ENCODE measurements around the gene CFAP54. TPM values are rescaled to one million over a fixed set of nuclear protein-coding genes. Genes with fewer than 3 reads are reported as not detected.

Gene CFAP54
- total and polyA plus RNA-seq, 7 donors: 0.03 to 0.14 (median 0.08) TPM; not detected in 3

- ATAC-seq (no peak), DNase-seq (no peak)
- H3K36me3 ChIP-seq (ENCODE audit: insufficient read depth in 1 of 2, low read depth in 1 of 2): no peaks in the 10 kb centered on the region
- no peak overlapping the region for H3K4me3 ChIP-seq
- 45 to 63% (median 54%) methylated on average over 1 of the region's 1 CpG for WGBS, 3 donors
- H3K27me3 ChIP-seq (ENCODE audit: insufficient read depth in 3 of 3, low read length in 2 of 3): no peaks in the 10 kb centered on the region
- intact Hi-C loops (cut with DNase I): no loop called here
- no peaks in the 10 kb centered on the region for H3K9me3 ChIP-seq
- TF ChIP-seq, protein P1, sequence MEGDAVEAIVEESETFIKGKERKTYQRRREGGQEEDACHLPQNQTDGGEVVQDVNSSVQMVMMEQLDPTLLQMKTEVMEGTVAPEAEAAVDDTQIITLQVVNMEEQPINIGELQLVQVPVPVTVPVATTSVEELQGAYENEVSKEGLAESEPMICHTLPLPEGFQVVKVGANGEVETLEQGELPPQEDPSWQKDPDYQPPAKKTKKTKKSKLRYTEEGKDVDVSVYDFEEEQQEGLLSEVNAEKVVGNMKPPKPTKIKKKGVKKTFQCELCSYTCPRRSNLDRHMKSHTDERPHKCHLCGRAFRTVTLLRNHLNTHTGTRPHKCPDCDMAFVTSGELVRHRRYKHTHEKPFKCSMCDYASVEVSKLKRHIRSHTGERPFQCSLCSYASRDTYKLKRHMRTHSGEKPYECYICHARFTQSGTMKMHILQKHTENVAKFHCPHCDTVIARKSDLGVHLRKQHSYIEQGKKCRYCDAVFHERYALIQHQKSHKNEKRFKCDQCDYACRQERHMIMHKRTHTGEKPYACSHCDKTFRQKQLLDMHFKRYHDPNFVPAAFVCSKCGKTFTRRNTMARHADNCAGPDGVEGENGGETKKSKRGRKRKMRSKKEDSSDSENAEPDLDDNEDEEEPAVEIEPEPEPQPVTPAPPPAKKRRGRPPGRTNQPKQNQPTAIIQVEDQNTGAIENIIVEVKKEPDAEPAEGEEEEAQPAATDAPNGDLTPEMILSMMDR (IDR thresholded peaks at IDR 0.05): no peak
- H3K27ac ChIP-seq: no peak overlapping the region
- no peaks in the 10 kb centered on the region for H3K4me1 ChIP-seq
Observed at GRCh38 chr12:96749999-96750398, 260.6 kb downstream of the CFAP54 start.

- H3K27ac ChIP-seq: no peak overlapping the region
- intact Hi-C loops (cut with DNase I): no loop called here
- no peak for ATAC-seq
- no peaks in the 10 kb centered on the region for H3K4me1 ChIP-seq
- no peaks in the 10 kb centered on the region for H3K36me3 ChIP-seq (ENCODE audit: insufficient read depth in 1 of 2, low read depth in 1 of 2)
- no peaks in the 10 kb centered on the region for H3K9me3 ChIP-seq
- no peak overlapping the region for H3K4me3 ChIP-seq
- TF ChIP-seq, protein P1 (IDR thresholded peaks at IDR 0.05): no peak
- no peak for DNase-seq
- H3K27me3 ChIP-seq (ENCODE audit: insufficient read depth in 3 of 3, low read length in 2 of 3): no peaks in the 10 kb centered on the region
- 54 to 60% (median 58%) methylated on average over 4 of the region's 4 CpGs for WGBS, 3 donors
Observed at GRCh38 chr12:96751626-96752025, 262.2 kb downstream of the CFAP54 start.

DNA sequence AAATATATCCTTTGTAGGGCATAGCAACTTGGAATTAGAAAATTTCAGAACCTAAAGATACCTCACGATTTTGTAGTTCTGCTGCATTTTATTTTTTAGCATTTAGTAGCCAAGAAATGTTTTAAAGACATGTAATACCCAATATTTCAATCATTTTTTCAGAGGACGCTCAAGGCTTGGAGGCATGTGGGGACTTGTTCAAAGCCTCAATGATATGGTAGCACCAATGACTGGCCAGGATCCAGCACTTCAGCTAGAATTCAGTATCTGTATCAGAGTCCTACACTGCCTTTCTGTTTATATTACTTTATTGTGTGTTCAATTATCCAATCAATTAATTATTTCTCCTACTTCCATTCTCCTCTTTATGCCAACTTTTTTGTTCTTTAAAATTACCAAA, 262.8 kb downstream of the CFAP54 start:
- TF ChIP-seq, protein P1 (IDR thresholded peaks at IDR 0.05): no peak

GRCh38 chr12:96766232-96766631, 276.9 kb downstream of the CFAP54 start:
- no peak overlapping the region for H3K27ac ChIP-seq
- no peaks in the 10 kb centered on the region for H3K36me3 ChIP-seq (ENCODE audit: insufficient read depth in 1 of 2, low read depth in 1 of 2)
- 70 to 76% (median 71%) methylated on average over 3 of the region's 3 CpGs for WGBS, 3 donors
- no peak overlapping the region for H3K4me3 ChIP-seq
- ATAC-seq: no peak
- intact Hi-C loops (cut with DNase I): no loop called here
- no peak for DNase-seq
- H3K9me3 ChIP-seq: no peaks in the 10 kb centered on the region
- TF ChIP-seq, protein P1 (IDR thresholded peaks at IDR 0.05): no peak
- H3K4me1 ChIP-seq: no peaks in the 10 kb centered on the region
- no peaks in the 10 kb centered on the region for H3K27me3 ChIP-seq (ENCODE audit: insufficient read depth in 3 of 3, low read length in 2 of 3)

More for the DNA sequence above, 262.8 kb downstream of the CFAP54 start:
- ATAC-seq: no peak
- H3K36me3 ChIP-seq (ENCODE audit: insufficient read depth in 1 of 2, low read depth in 1 of 2): no peaks in the 10 kb centered on the region
- DNase-seq: no peak
- H3K4me1 ChIP-seq: no peaks in the 10 kb centered on the region
- H3K27ac ChIP-seq: no peak overlapping the region
- WGBS, 3 donors: 64 to 87% (median 83%) methylated on average over 2 of the region's 2 CpGs
- intact Hi-C loops (cut with DNase I): no loop called here
- H3K9me3 ChIP-seq: no peaks in the 10 kb centered on the region
- H3K4me3 ChIP-seq: no peak overlapping the region
- H3K27me3 ChIP-seq (ENCODE audit: insufficient read depth in 3 of 3, low read length in 2 of 3): no peaks in the 10 kb centered on the region

DNA sequence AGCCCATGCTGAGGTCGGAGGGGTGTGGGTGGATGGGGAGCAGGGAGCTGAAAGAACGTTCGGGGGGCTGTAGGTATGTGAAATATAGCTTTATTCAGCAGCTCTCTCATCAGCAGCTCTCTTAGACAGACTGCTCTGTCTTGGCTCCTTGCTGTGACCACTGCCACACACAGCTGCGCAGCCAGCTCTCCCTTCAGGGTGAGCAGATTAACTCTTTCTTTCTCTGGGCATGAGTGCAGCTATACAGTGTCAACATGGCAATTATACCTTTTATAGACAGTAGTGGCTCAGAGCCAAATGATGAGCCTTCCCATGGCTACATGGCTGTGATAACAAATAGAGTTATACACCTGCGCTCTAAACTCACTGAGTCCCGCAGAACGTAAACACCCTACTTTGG, 280.0 kb downstream of the CFAP54 start:
- no peaks in the 10 kb centered on the region for H3K27me3 ChIP-seq (ENCODE audit: insufficient read depth in 3 of 3, low read length in 2 of 3)
- WGBS, 3 donors: 76 to 84% (median 79%) methylated on average over 7 of the region's 7 CpGs
- no peak for DNase-seq
- H3K4me3 ChIP-seq: no peak overlapping the region
- H3K4me1 ChIP-seq: no peaks in the 10 kb centered on the region
- H3K36me3 ChIP-seq (ENCODE audit: insufficient read depth in 1 of 2, low read depth in 1 of 2): no peaks in the 10 kb centered on the region
- H3K9me3 ChIP-seq: no peaks in the 10 kb centered on the region
- intact Hi-C loops (cut with DNase I): no loop called here
- no peak for ATAC-seq
- no peak overlapping the region for H3K27ac ChIP-seq
- TF ChIP-seq, protein P1 (IDR thresholded peaks at IDR 0.05): no peak
